ENCODE measurements around the gene NFIC. TPM values are rescaled to one million over a fixed set of nuclear protein-coding genes. Genes with fewer than 3 reads are reported as not detected.
A peak's percentile ranks its signal among the peaks of the same experiment; 100 is the strongest.

Gene NFIC
- polyA plus RNA-seq, 1 of the 3 experiments (the other 2 are of a cell fraction), result 7.2 TPM

- ChIA-PET CTCF (interaction anchor here (1.1 to 1.6 kb wide), 5 partner anchors 9 to 189 kb away, joined by 3 to 7 read pairs (median 5); partner anchors contain the start of gene SMIM44), POLR2A (no interaction called here)
- 84% methylated on average over 11 of the region's 15 CpGs for WGBS (ENCODE audit: low lambda C conversion rate)
- 0 out of 4 replicates have a peak, but pooled peaks cover 0 to 2% of the 10 kb centered on the region in 2 experiments for H3K4me1 ChIP-seq (ENCODE audit: control insufficient read depth in 1 of 2, insufficient read depth in 2 of 2, low read depth in 1 of 2, low read length in 1 of 2)
- H3K36me3 ChIP-seq (replicated peaks in 1 of 2; ENCODE audit: control insufficient read depth in 1 of 2, insufficient read depth in 2 of 2, low read length in 1 of 2), result peaks cover 8 to 28% of the 10 kb centered on the region in 2 experiments
- no peak overlapping the region for H3K4me3 ChIP-seq (ENCODE audit: low read depth in 2 of 2, low read length in 1 of 2)
- no peak overlapping the region for H2AFZ ChIP-seq (ENCODE audit: low read depth)
- H3K9me2 ChIP-seq, result no peaks in the 10 kb centered on the region
- H3K9me3 ChIP-seq, result no peaks in the 10 kb centered on the region
- no peak overlapping the region for H3K4me2 ChIP-seq
- TF ChIP-seq RCOR1 (IDR thresholded peaks at IDR 0.05; ENCODE audit: low read length) (no peak), PBX3 (IDR thresholded peaks at IDR 0.05) (peak; percentile 90), FOXJ3 (CRISPR knock-in tag; IDR thresholded peaks at IDR 0.05) (no peak)
- H3K27ac ChIP-seq (ENCODE audit: low read depth in 2 of 2, low read length in 1 of 2), result no peak overlapping the region
- no peaks in the 10 kb centered on the region for H3F3A ChIP-seq (replicated peaks; ENCODE audit: insufficient read depth)
- peaks cover 18% of the 10 kb centered on the region for H3K79me2 ChIP-seq (ENCODE audit: insufficient read depth)
- H3K9ac ChIP-seq, result no peak overlapping the region
- H4K20me1 ChIP-seq (ENCODE audit: insufficient read depth), result no peaks in the 10 kb centered on the region
- no peaks in the 10 kb centered on the region for H3K27me3 ChIP-seq (ENCODE audit: insufficient read depth)
- DNase-seq, result peak; percentile 87
These were observed 127.7 kb downstream of the NFIC start for GRCh38 chr19:3494051-3494450.

- H4K20me1 ChIP-seq (ENCODE audit: insufficient read depth), result no peaks in the 10 kb centered on the region
- H3K4me1 ChIP-seq (ENCODE audit: control insufficient read depth in 1 of 2, insufficient read depth in 2 of 2, low read depth in 1 of 2, low read length in 1 of 2), result peaks cover 3 to 7% of the 10 kb centered on the region in 2 experiments; a peak in 2 of 4 replicates
- TF ChIP-seq SIN3A (IDR thresholded peaks at IDR 0.05; ENCODE audit: borderline replicate concordance, low read depth, low read length), result no peak
- TF ChIP-seq POLR2AphosphoS5 (IDR thresholded peaks at IDR 0.05; ENCODE audit: low read depth, low read length), result no peak
- TF ChIP-seq NRF1 (IDR thresholded peaks at IDR 0.05; ENCODE audit: low read depth, low read length), result no peak
- TF ChIP-seq, protein P1, sequence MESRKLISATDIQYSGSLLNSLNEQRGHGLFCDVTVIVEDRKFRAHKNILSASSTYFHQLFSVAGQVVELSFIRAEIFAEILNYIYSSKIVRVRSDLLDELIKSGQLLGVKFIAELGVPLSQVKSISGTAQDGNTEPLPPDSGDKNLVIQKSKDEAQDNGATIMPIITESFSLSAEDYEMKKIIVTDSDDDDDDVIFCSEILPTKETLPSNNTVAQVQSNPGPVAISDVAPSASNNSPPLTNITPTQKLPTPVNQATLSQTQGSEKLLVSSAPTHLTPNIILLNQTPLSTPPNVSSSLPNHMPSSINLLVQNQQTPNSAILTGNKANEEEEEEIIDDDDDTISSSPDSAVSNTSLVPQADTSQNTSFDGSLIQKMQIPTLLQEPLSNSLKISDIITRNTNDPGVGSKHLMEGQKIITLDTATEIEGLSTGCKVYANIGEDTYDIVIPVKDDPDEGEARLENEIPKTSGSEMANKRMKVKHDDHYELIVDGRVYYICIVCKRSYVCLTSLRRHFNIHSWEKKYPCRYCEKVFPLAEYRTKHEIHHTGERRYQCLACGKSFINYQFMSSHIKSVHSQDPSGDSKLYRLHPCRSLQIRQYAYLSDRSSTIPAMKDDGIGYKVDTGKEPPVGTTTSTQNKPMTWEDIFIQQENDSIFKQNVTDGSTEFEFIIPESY (IDR thresholded peaks at IDR 0.05; ENCODE audit: borderline replicate concordance, low read depth), result no peak
- TF ChIP-seq, protein P2, sequence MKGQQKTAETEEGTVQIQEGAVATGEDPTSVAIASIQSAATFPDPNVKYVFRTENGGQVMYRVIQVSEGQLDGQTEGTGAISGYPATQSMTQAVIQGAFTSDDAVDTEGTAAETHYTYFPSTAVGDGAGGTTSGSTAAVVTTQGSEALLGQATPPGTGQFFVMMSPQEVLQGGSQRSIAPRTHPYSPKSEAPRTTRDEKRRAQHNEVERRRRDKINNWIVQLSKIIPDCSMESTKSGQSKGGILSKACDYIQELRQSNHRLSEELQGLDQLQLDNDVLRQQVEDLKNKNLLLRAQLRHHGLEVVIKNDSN (IDR thresholded peaks at IDR 0.05; ENCODE audit: borderline replicate concordance, low read depth), result no peak
- no peak for TF ChIP-seq RCOR1 (IDR thresholded peaks at IDR 0.05; ENCODE audit: low read length)
- no peak for TF ChIP-seq GATA2 (CRISPR knock-in tag; IDR thresholded peaks at IDR 0.05)
- TF ChIP-seq RFX5 (IDR thresholded peaks at IDR 0.05; ENCODE audit: low read length), result no peak
- TF ChIP-seq GABPA (IDR thresholded peaks at IDR 0.05; ENCODE audit: low read depth), result no peak
- TF ChIP-seq TEAD4 (IDR thresholded peaks at IDR 0.05; ENCODE audit: borderline replicate concordance, insufficient read depth), result no peak
- no peak for TF ChIP-seq RXRA (IDR thresholded peaks at IDR 0.05; ENCODE audit: borderline replicate concordance, low read depth)
- TF ChIP-seq MEF2A (IDR thresholded peaks at IDR 0.05; ENCODE audit: borderline replicate concordance, low read depth), result no peak
- TF ChIP-seq NFIC (IDR thresholded peaks at IDR 0.05; ENCODE audit: borderline replicate concordance), result no peak
- TF ChIP-seq FOXM1 (IDR thresholded peaks at IDR 0.05; ENCODE audit: low read depth), result no peak
- TF ChIP-seq CHD2 (IDR thresholded peaks at IDR 0.05; ENCODE audit: low read length, partially characterized antibody), result no peak
- TF ChIP-seq PBX3 (IDR thresholded peaks at IDR 0.05), result no peak
- TF ChIP-seq MXI1 (IDR thresholded peaks at IDR 0.05; ENCODE audit: low read depth, low read length), result no peak
- TF ChIP-seq SMC3 (IDR thresholded peaks at IDR 0.05; ENCODE audit: low read depth, low read length), result no peak
- TF ChIP-seq ELF1 (IDR thresholded peaks at IDR 0.05), result no peak
- TF ChIP-seq, protein P3, sequence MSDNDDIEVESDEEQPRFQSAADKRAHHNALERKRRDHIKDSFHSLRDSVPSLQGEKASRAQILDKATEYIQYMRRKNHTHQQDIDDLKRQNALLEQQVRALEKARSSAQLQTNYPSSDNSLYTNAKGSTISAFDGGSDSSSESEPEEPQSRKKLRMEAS (IDR thresholded peaks at IDR 0.05; ENCODE audit: low read depth), result no peak
- no peak overlapping the region for H2AFZ ChIP-seq (ENCODE audit: low read depth)
- 100% methylated on average over 7 of the region's 18 CpGs for WGBS (ENCODE audit: low lambda C conversion rate)
- H3F3A ChIP-seq (replicated peaks; ENCODE audit: insufficient read depth), result no peaks in the 10 kb centered on the region
- H3K79me2 ChIP-seq (ENCODE audit: insufficient read depth), result peaks cover 23% of the 10 kb centered on the region
- H3K9ac ChIP-seq, result no peak overlapping the region
- H3K9me3 ChIP-seq, result no peaks in the 10 kb centered on the region
- no peak overlapping the region for H3K27ac ChIP-seq (ENCODE audit: low read depth in 2 of 2, low read length in 1 of 2)
- H3K9me2 ChIP-seq, result no peaks in the 10 kb centered on the region
- DNase-seq, result no peak
- no peaks in the 10 kb centered on the region for H3K27me3 ChIP-seq (ENCODE audit: insufficient read depth)
- H3K4me2 ChIP-seq, result no peak overlapping the region
- H3K4me3 ChIP-seq (ENCODE audit: low read depth in 2 of 2, low read length in 1 of 2), result no peak overlapping the region
- ChIA-PET POLR2A (no interaction called here), CTCF (interaction anchor here (1.1 to 1.6 kb wide), 4 partner anchors 9 to 190 kb away, joined by 3 to 7 read pairs (median 6); partner anchors contain the start of gene SMIM44)
- H3K36me3 ChIP-seq (replicated peaks in 1 of 2; ENCODE audit: control insufficient read depth in 1 of 2, insufficient read depth in 2 of 2, low read length in 1 of 2), result peaks cover 11 to 28% of the 10 kb centered on the region in 2 experiments
These were observed 128.2 kb downstream of the NFIC start for GRCh38 chr19:3494559-3494958.

Data from SK-N-SH (cell line).